Testis (tissue), 2 donors: Measurements from ENCODE around the gene TXNRD2.

Source experiments
- POLR2A ChIP-seq: fragments of 450-650 bp; IDR thresholded peaks from one replicate; pipeline ENCODE4 v1.6.1; 2017; ENCODE audit warnings: antibody characterized with exemption, mild to moderate bottlenecking, moderate library complexity
- TF ChIP-seq, protein P1 (sequence below), 3 experiments: fragments of 450-650 bp in 2 of 3; fragments of 200-600 bp in 1 of 3; sonication (generic) in 1 of 3; IDR thresholded peaks; one replicate each; pipeline ENCODE4 v1.5.1; 2016 to 2019; ENCODE audit warnings: antibody characterized with exemption in 3 of 3, mild to moderate bottlenecking in 2 of 3, moderate library complexity in 1 of 3

- TF ChIP-seq POLR2A = no peak
- TF ChIP-seq, protein P1, sequence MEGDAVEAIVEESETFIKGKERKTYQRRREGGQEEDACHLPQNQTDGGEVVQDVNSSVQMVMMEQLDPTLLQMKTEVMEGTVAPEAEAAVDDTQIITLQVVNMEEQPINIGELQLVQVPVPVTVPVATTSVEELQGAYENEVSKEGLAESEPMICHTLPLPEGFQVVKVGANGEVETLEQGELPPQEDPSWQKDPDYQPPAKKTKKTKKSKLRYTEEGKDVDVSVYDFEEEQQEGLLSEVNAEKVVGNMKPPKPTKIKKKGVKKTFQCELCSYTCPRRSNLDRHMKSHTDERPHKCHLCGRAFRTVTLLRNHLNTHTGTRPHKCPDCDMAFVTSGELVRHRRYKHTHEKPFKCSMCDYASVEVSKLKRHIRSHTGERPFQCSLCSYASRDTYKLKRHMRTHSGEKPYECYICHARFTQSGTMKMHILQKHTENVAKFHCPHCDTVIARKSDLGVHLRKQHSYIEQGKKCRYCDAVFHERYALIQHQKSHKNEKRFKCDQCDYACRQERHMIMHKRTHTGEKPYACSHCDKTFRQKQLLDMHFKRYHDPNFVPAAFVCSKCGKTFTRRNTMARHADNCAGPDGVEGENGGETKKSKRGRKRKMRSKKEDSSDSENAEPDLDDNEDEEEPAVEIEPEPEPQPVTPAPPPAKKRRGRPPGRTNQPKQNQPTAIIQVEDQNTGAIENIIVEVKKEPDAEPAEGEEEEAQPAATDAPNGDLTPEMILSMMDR (IDR thresholded peaks at IDR 0.05) = no peak
Measured at GRCh38 chr22:19973551-19974267, 32.1 kb upstream of the TXNRD2 start.
